BJ (cell line): ENCODE results near the gene DNAJC18. TPM values are rescaled to one million over a fixed set of nuclear protein-coding genes. Genes with fewer than 3 reads are reported as not detected.

ENCODE experiments used
- CTCF ChIA-PET: fragments of 350-600 bp; formaldehyde crosslinking; extraction: SDS; loops from one replicate; lab custom pipeline; 2021; ENCODE audit warnings: antibody characterized with exemption, inconsistent platforms; lab: Yijun Ruan, JAX
- POLR2A ChIA-PET: fragments of 300-600 bp; sonication (Branson Sonifier 250); formaldehyde crosslinking; extraction: SDS; loops from one replicate; lab custom pipeline; 2021; ENCODE audit warnings: antibody characterized with exemption; lab: Charles Lee
- DNase-seq: peaks from one replicate; pipeline ENCODE4 v3.0.0-alpha.2; 2011; ENCODE audit warnings: low read depth
- H3K27me3 ChIP-seq: 2 replicates; pipeline ENCODE4 v1.6.0; 2011; ENCODE audit warnings: low read length; ENCODE audit not compliant: control insufficient read depth, insufficient read depth
- H3K36me3 ChIP-seq: 2 replicates; pipeline ENCODE4 v1.5.1; 2011; ENCODE audit warnings: low read length; ENCODE audit not compliant: control insufficient read depth, insufficient read depth
- H3K4me3 ChIP-seq: 2 replicates; pipeline ENCODE4 v1.5.1; 2011; ENCODE audit warnings: low read depth, mild to moderate bottlenecking, control low read depth, low read length
- polyA plus RNA-seq: library from polyadenylated mRNA; depleted of rRNA; stranded (reverse); fragments of >200 nt; gene quantifications from 2 replicates; pipeline ENCODE4 v1.2.3, GENCODE V29; 2011
- TF ChIP-seq, protein P1 (sequence below): IDR thresholded peaks from 2 replicates; pipeline ENCODE4 v1.5.1; 2011; ENCODE audit warnings: low read depth, mild to moderate bottlenecking, control low read depth, inconsistent platforms, low read length, moderate library complexity; ENCODE audit not compliant: insufficient read depth

DNAJC18 gene
- polyA plus RNA-seq, 1 experiment = 5.2 TPM

DNA sequence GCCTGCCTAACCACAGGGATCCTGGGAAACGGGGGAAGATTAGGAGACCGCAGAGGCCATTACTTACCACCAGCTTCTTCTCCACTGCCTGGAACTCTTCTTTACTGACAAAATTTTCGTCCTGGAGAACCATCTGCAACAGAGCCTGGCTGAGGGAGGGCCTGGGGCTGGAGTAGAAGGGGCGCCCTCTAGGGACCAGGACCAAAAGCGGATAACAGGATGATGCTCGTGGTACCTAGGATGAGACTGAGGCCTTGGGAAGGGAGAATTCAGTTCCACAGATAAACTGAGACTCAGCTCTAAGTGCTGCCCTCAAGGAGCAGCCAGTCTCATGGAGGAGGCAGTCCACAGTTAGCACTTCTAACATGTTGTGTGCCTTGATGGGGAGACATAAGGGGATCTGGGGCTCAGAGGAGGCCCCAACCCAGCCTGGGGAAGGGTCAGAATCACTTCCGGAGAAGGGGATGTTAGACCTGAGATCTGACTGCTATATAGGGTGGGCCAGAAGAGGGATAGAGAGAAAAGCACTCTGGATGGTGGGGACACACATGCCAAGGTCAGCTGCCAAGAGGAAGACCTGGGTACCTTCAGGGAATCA, 36.7 kb downstream of the DNAJC18 start:
- ChIA-PET CTCF (interaction anchor here (0.9 to 2.7 kb wide), 5 partner anchors 12 to 112 kb away, joined by 3 to 8 read pairs (median 3); no protein-coding TSS in a partner anchor), POLR2A (no interaction called here)
- no peaks in the 10 kb centered on the region for H3K36me3 ChIP-seq
- no peaks in the 10 kb centered on the region for H3K27me3 ChIP-seq
- DNase-seq = no peak
- TF ChIP-seq, protein P1, sequence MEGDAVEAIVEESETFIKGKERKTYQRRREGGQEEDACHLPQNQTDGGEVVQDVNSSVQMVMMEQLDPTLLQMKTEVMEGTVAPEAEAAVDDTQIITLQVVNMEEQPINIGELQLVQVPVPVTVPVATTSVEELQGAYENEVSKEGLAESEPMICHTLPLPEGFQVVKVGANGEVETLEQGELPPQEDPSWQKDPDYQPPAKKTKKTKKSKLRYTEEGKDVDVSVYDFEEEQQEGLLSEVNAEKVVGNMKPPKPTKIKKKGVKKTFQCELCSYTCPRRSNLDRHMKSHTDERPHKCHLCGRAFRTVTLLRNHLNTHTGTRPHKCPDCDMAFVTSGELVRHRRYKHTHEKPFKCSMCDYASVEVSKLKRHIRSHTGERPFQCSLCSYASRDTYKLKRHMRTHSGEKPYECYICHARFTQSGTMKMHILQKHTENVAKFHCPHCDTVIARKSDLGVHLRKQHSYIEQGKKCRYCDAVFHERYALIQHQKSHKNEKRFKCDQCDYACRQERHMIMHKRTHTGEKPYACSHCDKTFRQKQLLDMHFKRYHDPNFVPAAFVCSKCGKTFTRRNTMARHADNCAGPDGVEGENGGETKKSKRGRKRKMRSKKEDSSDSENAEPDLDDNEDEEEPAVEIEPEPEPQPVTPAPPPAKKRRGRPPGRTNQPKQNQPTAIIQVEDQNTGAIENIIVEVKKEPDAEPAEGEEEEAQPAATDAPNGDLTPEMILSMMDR = peak; percentile 45
- H3K4me3 ChIP-seq = no peak overlapping the region

DNA sequence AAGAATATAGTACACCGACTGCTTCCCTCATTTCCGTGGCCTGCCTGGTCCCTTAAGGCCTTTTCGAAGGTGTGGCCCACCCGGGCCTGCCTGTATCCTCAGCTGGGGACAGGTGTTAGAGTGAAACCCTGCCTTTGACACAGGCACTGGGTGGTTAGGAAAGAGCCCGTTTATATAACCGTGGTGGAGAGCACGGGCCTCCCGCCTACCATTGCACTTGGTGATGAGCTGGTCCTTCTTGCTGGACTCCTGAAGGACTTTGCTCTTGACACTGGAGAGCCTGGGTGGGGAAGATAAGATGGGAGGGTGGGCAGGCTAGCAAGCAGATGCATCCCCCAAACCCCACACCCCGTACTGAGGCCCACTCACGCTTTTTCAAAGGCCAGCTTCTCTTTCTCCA, 37.8 kb downstream of the DNAJC18 start:
- no peak overlapping the region for H3K4me3 ChIP-seq
- CTCF ChIA-PET = interaction anchor here (0.9 to 2.7 kb wide), 3 partner anchors 10 to 113 kb away, joined by 3 to 8 read pairs (median 3); no protein-coding TSS in a partner anchor
- no peak for DNase-seq
- no peaks in the 10 kb centered on the region for H3K36me3 ChIP-seq
- POLR2A ChIA-PET = no interaction called here
- TF ChIP-seq, protein P1 = no peak
- H3K27me3 ChIP-seq = no peaks in the 10 kb centered on the region

DNA sequence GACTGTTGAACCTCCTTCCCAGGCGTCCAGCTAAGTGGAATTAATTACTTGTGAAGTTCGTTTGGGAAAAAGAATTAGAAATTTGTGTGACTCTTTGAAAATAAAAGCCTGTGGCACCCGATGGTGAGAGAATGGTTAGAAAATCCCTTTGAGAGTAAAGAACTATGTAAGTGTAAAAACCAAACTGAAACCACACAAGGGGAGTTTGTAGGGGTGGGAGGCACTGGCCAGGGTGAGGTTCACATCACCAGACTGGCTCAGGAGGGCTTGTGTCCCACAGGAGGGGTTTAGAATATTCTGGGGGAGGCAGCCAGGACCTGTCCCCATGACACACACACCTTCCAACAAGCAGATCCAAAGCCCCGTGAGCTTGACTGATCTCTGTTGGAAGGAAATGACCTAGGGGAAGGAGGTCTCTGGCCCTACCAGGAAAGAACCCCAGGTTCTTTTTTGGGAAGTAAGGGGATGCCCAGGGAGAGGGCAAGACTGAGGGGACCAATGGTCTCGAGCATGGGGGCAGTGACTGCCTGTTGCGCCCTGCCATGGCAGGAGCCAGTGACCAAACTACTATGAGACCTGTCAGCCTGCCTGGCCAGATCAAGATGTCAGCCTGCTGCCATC, 39.7 kb downstream of the DNAJC18 start:
- no peaks in the 10 kb centered on the region for H3K27me3 ChIP-seq
- ChIA-PET CTCF (no interaction called here), POLR2A (no interaction called here)
- TF ChIP-seq, protein P1 = no peak
- H3K36me3 ChIP-seq = no peaks in the 10 kb centered on the region
- no peak for DNase-seq
- no peak overlapping the region for H3K4me3 ChIP-seq

DNA sequence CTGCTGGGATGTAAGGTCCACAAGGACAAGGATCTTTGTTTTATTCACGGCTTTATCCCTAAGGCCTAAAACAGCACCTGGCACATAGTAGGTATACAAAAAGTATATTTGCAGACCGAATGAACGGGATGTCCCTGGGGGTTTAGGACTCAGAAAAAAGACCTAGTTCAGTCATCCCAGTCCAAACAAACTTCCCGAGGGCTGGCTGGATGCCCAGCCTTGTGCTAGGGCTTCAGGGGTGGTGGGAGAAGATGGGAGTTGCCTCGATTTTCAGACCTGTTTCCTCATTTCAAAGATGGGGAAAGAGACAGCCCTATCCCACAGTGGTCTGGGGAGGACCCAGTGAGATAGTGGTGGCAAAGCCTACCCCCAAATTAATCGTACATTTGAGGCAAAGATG, 41.4 kb downstream of the DNAJC18 start:
- no peak for DNase-seq
- ChIA-PET POLR2A (no interaction called here), CTCF (no interaction called here)
- Histone ChIP-seq H3K36me3 (no peaks in the 10 kb centered on the region), H3K27me3 (peaks cover 4% of the 10 kb centered on the region), H3K4me3 (no peak overlapping the region)
- TF ChIP-seq, protein P1 = no peak

DNA sequence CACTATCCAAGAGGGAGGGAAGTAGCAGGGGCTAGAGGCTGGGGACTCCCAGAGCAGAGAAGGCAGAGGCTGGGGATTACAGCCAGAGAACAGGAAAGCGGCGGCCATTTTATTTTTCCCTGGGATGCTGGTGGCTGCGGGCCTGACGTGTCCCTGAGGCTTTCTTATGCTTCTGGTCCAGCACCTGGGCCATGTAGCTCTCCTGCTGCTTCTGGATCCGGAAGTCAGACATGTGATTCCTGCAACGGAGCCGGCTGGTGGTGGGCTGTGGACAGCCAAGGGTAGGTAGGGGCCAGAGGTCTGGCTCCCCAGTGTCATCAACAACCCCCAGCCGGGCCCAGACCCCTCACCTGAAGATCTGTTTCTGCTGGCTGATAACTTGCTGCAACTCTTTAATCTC, 42.6 kb downstream of the DNAJC18 start:
- ChIA-PET POLR2A (no interaction called here), CTCF (no interaction called here)

More for the DNA sequence above, 42.6 kb downstream of the DNAJC18 start:
- Histone ChIP-seq H3K27me3 (peaks cover 4% of the 10 kb centered on the region), H3K36me3 (no peaks in the 10 kb centered on the region), H3K4me3 (no peak overlapping the region)
- DNase-seq = no peak
- TF ChIP-seq, protein P1 = no peak
